ENCODE results near the gene AURKA.

DNA sequence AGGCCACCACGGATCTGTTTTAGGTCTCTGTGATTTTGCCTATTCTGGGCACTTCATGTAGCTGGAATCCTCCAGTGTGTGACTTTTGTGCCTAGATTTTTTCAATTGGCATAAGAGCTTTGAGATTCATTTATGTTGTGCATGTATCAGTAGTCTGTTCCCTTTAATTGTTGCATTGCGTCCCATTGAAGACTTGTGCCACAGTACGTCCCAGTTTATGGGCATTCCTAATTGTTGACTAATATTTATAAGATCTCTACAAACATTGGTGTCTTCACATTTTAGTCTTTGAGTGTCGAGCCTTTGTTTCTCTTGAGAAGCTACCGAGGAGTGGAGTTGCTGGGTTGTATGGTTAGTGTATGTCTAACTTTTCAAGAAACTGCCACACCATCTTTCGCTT, 33.9 kb downstream of the AURKA start:
- TF ChIP-seq, protein P1, sequence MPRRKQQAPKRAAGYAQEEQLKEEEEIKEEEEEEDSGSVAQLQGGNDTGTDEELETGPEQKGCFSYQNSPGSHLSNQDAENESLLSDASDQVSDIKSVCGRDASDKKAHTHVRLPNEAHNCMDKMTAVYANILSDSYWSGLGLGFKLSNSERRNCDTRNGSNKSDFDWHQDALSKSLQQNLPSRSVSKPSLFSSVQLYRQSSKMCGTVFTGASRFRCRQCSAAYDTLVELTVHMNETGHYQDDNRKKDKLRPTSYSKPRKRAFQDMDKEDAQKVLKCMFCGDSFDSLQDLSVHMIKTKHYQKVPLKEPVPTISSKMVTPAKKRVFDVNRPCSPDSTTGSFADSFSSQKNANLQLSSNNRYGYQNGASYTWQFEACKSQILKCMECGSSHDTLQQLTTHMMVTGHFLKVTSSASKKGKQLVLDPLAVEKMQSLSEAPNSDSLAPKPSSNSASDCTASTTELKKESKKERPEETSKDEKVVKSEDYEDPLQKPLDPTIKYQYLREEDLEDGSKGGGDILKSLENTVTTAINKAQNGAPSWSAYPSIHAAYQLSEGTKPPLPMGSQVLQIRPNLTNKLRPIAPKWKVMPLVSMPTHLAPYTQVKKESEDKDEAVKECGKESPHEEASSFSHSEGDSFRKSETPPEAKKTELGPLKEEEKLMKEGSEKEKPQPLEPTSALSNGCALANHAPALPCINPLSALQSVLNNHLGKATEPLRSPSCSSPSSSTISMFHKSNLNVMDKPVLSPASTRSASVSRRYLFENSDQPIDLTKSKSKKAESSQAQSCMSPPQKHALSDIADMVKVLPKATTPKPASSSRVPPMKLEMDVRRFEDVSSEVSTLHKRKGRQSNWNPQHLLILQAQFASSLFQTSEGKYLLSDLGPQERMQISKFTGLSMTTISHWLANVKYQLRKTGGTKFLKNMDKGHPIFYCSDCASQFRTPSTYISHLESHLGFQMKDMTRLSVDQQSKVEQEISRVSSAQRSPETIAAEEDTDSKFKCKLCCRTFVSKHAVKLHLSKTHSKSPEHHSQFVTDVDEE (CRISPR knock-in tag; IDR thresholded peaks at IDR 0.05): no peak
- TF ChIP-seq ISL1 (CRISPR knock-in tag; IDR thresholded peaks at IDR 0.05): no peak
- no peak for TF ChIP-seq ZC3H10 (CRISPR knock-in tag; IDR thresholded peaks at IDR 0.05)
- no peak for TF ChIP-seq TCF4 (CRISPR knock-in tag; IDR thresholded peaks at IDR 0.05; ENCODE audit: borderline replicate concordance)
- TF ChIP-seq, protein P2, sequence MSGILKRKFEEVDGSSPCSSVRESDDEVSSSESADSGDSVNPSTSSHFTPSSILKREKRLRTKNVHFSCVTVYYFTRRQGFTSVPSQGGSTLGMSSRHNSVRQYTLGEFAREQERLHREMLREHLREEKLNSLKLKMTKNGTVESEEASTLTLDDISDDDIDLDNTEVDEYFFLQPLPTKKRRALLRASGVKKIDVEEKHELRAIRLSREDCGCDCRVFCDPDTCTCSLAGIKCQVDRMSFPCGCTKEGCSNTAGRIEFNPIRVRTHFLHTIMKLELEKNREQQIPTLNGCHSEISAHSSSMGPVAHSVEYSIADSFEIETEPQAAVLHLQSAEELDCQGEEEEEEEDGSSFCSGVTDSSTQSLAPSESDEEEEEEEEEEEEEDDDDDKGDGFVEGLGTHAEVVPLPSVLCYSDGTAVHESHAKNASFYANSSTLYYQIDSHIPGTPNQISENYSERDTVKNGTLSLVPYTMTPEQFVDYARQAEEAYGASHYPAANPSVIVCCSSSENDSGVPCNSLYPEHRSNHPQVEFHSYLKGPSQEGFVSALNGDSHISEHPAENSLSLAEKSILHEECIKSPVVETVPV (CRISPR knock-in tag; IDR thresholded peaks at IDR 0.05): no peak
- TF ChIP-seq BACH2 (CRISPR knock-in tag; IDR thresholded peaks at IDR 0.05; ENCODE audit: borderline replicate concordance): no peak
- no peak for TF ChIP-seq ZNF8 (CRISPR knock-in tag; IDR thresholded peaks at IDR 0.05)
- no peak for TF ChIP-seq POU6F1 (CRISPR knock-in tag; IDR thresholded peaks at IDR 0.05; ENCODE audit: borderline replicate concordance, low read depth)
- TF ChIP-seq ZNF70 (CRISPR knock-in tag; IDR thresholded peaks at IDR 0.05): no peak
- no peak for TF ChIP-seq ARNTL (CRISPR knock-in tag; IDR thresholded peaks at IDR 0.05; ENCODE audit: borderline replicate concordance, low read depth)
- no peak for TF ChIP-seq SNAI2 (CRISPR knock-in tag; IDR thresholded peaks at IDR 0.05)

Measured in SK-N-SH treated with all-trans-retinoic acid at 6 μM for 48 hours (cell line).